HG03139 (cell line): ENCODE data around the gene PCDH1.

Experiments used
- ATAC-seq: cut with Tn5 transposase; IDR thresholded peaks from one replicate; pipeline ENCODE4 v1.9.1; 2021; ENCODE audit not compliant: unreplicated experiment

PCDH1 gene

DNA sequence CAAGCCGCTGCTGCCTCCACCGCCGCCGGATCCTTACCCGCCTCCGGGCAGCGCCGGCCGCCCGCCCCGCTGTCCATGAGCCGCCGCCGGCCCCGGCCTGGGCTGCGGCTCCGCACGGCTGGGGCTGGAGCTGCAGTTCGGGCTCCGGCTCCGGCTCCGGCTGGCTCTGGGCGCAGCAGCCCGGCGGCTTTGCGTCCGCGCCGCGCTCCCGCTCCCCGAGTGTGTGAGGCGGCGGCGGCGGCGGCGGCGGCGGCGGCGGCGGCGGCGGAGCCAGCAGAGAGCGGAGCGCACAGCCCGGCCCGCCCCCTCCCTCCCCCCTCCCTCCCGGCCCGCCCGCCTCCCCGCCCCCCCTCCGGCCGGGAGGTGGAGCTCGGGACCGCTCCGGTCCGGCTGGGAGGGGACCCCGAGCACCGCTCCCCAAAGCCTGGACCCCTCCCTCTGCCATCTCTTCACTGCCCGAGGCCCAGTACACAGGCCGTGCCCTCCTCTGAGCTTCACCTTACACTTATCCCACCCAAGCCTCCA is at the start of gene PCDH1:
Gene PCDH1 (minus strand): TSS at position 225 of the 525 bp plus-strand sequence. CDS start 148 bp downstream, at position 77.
- no peak for ATAC-seq

DNA sequence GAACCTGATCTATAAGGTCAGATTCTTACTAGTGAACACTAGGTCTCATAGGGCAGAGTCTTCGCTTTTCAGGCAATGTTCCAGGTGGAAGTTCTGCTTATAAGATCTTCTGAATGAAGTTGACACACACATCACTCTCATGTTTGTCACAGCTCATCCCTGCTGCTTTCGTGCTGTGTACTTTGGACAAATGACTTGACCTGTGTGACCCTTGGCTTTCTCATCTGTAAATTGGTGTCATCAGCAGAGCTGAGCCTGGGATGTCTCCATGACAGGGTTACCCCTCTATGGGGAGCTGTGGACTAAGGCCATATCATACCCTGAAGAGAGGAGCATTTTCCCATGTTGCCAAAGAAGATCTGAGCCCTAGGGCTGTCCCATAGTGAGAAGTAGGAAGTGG is 48.2 kb upstream of the PCDH1 start:
- ATAC-seq: no peak

DNA sequence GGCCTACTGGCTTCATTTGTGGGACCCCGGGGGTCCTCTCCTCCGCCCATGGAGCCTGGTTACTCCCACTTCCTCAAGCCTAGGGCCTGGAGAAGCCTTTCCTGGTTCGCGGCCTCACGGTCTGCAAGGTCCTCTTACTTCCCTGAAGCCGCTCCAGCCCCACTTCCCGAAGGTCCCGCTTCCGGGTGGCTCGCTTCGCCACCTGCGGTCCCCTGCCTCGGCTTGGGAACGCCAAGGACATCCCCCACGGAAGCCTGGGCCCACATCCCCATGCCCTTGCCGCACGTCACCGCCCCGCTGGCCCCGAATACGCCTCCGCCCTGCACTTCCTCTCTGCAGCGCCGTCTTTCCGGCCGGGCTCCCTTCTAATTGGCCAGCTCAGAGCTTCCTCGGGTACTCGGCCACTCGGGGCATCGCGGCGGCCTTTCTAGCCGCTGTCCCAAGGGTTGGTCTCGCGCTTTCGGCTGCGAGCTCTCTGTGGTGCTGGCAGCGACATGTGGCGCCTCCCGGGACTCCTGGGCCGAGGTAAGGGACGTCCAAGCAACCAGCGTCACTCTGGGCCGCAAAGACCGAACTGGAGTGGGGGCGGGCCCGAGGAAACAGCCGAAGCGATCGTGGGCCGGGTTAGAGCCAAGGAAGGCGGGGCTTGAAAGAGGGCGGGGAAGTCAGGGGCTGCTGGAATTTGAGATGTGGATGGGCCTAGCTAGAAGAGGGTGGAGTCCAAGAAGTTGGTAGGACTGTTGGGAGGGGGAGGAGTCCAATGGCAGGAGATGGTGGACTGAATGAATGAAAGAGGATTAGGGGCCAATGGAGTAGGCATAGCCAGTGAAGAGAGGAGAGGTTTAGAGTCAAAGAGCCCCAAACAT is 45.5 kb upstream of the PCDH1 start, which contains the start of gene DELE1:
Gene DELE1 (plus strand): TSS at position 424 of the 866 bp plus-strand sequence. CDS start 71 bp downstream, at position 495.
- ATAC-seq: peak; percentile 96

DNA sequence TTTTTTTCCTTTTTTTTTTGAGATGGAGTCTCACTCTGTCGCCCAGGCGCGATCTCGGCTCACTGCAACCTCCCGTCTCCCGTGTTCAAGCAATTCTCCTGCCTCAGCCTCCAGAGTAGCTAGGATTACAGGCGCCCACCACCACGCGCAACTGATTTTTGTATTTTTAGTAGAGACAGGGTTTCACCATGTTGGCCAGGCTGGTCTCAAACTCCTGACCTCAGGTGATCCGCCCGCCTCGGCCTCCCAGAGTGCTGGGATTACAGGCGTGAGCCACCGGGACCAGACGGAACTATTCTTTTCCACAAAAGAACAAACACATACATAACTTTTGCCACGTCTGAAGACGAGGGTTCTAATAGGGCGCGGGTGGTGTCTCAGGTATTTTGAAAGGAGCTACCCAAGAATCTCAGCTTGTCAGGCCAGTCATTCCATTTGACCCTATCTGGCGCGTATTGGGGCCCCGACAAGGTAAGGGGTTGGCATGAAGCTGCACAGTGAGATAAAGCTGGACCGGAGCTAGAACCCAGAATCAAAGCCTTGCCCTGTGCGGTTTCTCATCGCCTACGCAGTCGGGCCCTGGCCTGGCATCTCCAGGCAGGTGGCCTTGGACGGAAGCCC is 44.7 kb upstream of the PCDH1 start:
- peak; percentile 2 for ATAC-seq

DNA sequence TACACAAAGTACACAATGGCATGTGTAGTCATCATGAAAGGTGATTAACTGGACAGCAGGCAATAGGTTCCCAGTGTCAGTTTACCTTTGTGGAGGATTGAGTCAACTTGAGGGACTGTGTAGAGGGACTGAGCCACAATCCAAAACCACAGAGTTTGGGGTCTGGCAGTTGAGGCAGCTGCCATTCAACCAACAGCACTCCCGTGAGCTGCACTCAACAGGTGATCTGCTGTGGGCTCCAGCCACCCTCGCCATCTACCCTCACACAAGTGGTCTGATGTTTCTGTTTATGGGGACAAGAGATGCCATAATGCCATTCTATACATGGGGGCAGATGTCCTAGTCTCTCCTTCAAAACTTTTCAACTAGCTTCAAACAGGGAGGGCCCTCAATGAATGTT is 42.6 kb upstream of the PCDH1 start:
- ATAC-seq: no peak

DNA sequence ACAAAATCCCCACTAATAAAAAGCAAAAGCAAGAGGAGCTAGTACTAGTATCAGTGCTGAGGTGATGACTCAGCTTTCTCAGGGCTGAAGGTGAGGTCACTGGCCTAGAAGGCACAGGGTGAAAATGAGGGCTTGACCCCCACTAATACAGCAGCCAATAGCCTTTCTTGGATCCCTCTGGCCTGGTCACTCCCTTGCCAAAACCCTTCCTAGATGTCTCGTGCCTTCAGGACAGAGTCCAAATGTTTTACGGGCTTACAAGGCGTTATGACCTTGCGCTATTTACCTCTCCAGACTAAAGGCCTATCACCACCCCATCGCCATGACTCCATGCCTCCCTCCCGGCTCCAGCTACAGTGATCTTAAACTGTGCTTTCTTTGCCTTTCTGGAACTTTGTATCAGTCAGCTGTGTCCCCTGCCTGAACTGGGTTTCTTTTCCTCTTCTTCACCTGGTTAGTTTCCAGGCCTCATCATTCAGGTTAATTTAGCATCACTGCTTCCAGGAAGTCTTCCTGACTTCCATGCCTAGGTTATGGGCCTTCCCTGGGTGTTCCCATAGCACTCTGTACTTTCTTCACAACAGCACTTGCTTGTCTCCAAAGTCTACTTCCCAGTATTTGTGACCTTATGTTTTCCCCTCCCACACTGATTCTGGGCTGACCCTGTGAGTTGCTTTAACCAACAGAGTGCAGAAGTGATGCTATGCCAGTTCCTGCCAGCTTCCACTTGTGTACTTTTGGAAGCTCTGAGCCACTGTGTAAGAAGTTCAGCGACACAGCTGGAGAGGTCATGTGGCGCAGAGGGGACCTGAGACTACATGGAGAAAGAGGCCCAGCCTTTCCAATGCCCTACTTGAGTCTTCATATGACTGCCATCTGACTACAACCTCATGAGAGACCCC is 41.3 kb upstream of the PCDH1 start:
- no peak for ATAC-seq

DNA sequence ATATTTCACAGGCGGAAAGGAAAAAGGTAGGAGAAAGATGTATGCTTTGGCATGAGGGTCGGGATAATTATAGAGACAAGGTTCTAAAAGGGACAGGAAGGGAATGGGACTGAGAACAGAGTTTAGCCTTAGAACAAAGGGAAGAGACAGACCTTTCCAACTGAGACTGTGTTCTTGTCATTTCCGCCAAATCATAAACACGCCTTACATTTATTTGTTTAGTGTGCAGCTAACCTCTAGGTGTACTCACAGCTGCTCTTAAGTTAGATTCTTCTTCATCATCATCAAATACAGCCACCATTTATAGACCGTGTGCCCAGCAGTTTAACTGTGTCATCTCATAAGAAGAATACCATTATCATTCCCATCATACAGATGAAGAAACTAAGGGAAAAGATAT is 39.5 kb upstream of the PCDH1 start:
- ATAC-seq: no peak

DNA sequence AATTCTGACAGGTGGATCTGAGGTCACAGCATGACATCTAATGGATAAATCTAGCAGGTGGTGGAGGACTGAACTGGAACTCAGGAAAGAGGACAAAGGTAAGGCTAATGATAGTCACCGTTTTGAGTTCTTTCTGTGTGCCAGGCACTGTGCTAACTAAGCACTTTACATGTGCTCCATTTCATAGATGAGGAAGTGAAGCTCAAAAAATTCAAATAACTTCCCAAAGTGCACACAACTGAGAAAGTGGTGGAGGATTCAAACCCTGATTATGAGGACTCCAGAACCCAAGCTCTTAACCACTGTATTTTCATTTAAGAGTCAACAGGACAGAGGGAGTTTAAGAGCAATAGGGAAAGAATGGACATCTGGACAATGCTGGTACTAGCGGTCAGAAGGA is 38.3 kb upstream of the PCDH1 start:
- ATAC-seq: no peak

DNA sequence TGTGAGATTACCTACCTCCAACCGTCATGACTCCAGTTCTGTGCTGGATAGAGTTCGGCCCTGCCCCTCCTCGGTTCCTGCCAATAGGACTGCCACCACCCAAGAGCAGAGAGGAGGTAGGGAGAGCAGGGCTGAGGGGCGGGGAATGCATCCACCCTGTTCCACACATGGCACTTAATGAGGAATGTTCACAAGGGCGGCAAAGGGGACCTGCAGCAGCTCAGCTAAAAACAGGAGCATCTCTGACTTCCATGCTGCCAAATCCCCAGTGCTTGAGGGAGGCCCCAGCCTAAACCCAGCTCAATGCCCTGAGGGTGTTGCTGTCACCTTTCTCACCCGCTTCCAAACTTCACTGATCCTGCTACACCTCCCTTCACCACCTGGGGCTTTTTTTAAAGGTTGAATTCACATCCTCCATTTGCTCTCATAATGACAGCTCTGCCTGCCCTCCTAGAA is 37.7 kb upstream of the PCDH1 start:
- ATAC-seq: no peak

DNA sequence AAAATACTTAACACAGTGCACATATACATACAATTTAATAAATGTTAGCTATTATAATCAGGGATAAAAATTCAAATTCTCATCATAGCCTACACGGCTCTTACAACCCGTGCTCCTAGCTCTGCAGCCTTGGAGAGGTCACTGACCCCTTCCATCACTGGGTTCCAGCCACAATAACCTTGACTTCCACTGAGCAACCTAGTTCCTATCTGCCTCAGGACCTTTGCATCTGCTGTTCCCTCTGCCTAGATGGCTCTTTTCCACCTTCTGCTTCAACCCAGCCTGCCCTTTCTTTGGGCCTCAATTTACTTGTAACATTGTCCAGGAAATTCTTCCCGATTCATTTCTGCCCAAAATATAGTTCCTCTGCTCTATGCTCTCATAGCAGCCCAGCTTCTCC is 36.6 kb upstream of the PCDH1 start:
- ATAC-seq: no peak

DNA sequence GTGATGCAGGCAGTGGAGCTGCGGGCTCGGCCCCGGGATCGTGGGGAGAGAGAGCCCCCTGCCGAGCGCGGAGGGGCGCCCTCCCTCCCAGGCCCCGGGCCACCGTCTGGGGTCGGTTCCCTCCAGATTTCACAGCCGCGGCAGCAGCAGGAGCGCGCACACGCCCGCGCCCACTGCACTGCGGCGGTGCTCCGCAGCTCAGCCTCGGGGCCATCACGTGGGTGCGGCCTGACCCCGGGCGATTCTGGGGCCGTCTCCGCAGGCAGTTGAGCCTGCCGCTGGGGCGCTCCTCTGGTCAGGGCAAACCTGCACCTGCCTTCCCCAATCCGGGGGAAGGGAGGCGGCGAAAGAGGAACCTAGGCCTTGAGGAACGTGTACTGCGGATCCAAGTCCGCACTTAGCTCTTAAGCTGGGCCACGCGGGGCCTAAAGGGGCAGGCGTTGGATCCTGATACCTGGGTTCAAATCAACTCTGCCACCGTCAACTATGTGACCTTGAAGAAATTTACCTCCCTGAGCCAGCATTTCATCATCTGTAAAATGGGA is 36.1 kb upstream of the PCDH1 start:
- peak; percentile 69 for ATAC-seq

DNA sequence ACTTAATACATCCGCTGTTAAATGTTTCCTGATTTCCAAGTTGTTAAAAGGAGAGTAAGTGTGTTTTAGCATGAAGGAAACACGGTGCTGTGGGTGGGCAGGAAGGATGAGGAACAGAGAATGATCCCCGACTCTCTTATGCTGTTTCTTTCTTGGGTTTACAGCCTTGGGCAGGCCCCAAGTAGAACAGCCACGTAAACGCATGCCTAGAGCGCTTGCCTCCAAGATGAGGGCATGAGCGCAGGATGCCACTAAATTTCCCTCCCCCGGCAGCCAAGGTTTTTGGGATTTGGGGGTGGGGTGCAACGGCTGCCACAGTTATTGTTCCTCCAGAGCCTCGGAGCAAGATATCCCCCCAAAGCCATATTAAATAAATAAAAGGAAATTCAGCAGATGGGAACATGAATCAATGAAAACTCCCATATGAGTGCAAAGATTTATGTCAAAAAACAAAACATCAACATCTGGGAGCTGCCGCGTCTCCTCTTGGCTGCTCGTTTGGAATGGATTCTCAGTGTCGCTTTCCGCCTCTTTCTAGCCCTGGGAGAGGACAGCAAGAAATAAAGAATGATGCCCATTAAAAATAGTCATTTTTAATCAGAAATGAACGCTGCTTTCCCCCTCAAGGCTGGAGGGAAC is 35.5 kb upstream of the PCDH1 start:
- ATAC-seq: no peak

DNA sequence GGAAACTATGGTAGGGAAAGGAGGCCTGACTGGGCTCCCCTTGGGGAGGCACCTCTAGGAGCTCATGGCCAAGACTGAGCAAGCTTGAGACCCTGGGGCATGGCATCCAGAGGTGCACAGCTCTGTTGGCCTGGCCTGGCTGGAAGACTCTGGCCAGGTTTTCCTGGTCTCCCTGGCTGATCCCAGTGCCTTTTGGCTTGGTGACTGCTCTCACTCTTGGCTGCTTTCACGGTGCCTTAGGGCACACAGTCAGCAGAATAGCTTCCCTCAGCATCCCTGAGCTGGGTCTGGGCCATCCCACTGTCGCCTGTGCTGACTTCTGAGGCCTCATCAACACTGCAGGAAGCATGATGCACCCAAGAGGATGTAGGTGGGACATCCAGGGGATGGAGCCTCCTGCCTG is 32.1 kb upstream of the PCDH1 start:
- no peak for ATAC-seq

DNA sequence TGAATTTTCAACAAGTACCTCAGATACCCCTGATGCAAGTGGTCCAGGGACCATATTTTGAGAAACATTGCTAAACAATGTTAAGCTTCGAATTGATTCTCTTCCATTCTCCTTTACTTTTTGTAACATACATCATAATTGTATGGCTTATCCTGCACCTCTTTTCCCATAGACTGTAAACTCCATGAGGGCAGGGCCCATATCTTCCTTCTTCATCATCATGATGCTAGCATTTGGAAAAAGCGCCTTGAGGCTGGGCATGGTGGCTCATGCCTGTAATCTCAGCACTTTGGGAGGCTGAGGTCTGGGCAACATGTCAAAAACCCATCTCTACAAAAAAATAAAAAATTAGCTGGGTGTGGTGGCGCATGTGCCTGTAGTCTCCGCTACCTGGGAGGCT is 31.0 kb upstream of the PCDH1 start:
- no peak for ATAC-seq

DNA sequence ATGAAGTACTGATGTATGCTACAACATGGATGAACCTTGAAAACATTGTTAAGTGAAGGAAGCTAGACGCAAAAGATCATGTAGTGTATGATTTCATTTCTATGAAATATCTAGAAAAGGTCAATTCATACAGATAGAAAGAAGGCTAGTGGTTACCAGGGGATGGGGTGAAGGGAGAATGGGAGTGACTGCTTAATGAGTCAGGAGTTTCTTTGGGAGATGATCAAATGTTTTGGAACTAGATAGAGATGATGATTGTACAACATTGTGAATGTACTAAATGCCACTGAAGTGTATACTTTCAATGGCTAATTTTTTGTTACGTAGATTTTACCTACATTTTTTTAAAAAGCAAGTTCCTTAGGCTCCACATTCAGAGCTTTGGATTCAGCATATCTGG is 30.6 kb upstream of the PCDH1 start:
- no peak for ATAC-seq

DNA sequence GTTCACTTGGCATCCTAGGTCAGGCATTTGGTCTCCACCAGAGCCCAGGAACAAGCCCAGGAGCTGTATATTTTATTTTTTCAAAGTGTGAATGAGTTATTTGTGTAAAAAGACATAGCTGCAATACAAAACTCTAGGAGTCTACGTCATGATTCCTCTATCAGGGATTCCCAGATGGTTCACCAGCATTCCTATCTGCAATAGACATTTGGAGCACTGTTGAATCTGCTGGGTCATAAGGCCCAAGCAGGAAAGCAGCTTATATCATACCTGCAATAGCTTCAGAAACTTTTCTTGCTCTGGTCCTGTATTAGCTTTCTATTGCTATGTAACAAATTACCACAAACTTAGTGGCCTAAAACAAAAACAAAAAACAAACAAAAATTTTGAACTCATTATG is 28.8 kb upstream of the PCDH1 start:
- ATAC-seq: no peak

DNA sequence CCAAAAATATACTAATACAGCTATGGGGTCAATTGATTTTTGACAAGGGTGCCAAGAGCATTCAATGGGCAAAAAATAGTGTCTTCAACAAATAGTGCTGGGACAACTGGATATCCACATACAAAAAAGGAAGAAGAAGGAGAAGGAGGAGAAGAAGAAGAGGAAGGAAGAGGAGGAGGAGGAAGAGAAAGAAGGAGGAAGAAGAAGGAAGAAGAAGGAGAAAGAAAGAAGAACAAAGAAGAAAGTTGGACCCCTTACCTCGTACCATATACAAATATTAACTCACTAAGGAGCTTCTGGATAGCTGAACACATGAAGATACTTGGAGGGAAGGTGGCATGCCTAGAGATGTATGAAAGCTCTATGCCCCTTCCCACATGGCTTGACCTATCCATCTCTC is 28.3 kb upstream of the PCDH1 start:
- no peak for ATAC-seq

DNA sequence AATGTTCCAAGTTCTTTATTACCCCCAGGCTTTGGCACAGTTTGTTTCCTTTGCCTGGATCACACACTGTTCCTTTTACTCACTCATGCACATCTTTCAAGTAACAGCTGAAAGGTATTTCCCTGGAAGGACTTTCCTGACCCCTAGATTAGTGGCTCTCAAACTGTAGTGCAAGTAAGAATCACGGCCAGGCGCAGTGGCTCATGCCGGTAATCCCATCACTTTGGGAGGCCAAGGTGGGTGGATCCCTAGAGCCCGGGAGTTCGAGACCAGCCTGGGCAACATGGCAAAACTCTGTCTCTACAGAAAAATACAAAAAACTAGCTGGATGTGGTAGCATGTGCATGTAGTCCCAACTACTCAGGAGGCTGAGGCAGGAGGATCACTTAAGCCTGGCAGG is 26.3 kb upstream of the PCDH1 start:
- ATAC-seq: no peak

DNA sequence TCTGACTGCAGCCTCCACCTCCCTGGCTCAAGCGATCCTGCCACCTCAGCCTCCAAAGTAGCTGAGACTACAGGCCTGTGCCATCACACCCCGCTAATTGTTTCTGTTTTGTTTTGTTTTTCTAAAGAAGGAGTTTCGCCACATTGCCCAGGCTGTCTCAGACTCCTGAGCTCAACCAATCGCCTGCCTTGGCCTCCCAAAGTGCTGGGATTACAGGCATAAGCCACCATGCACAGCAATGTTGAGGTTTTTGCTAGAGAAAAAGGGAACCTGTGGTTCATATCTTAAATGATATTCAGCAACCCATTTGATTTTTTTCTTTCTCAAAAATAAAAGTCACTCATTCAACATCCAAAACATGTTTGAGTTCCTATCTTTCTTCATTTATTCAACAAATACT is 25.1 kb upstream of the PCDH1 start:
- no peak for ATAC-seq
